Gastrocnemius medialis (tissue), 4 donors: ENCODE results near the gene CCND1. TPM values are rescaled to one million over a fixed set of nuclear protein-coding genes. Genes with fewer than 3 reads are reported as not detected.

Experiments used
- ATAC-seq, 2 donors: fragments of 150-250 bp; one replicate each; pipeline ENCODE4 v1.9.1; 2016
- DNase-seq, 2 donors: peaks; one replicate each; pipeline ENCODE4 v3.0.0-alpha.2; 2019
- H3K27ac ChIP-seq, 4 donors: fragments of 200-600 bp; sonication (generic); 1 replicate in 1 of 4; 2 replicates in 3 of 4; pipeline ENCODE4 v1.5.1; 2016 to 2018; ENCODE audit warnings: mild to moderate bottlenecking in 2 of 4, moderate library complexity in 1 of 4
- H3K27me3 ChIP-seq, 3 donors: fragments of 200-600 bp; sonication (generic) in 2 of 3; 1 replicate in 1 of 3; 2 replicates in 2 of 3; pipeline versions ENCODE4 v1.5.1 to v1.6.0; 2016 to 2019; ENCODE audit warnings: mild to moderate bottlenecking in 1 of 3, moderate library complexity in 1 of 3
- H3K36me3 ChIP-seq, 2 donors: fragments of 200-600 bp; sonication (generic) in 1 of 2; one replicate each; pipeline ENCODE4 v1.5.1; 2017 to 2018
- H3K4me1 ChIP-seq, 2 donors: fragments of 200-600 bp; sonication (generic) in 1 of 2; one replicate each; pipeline ENCODE4 v1.5.1; 2016 to 2017; ENCODE audit warnings: mild to moderate bottlenecking in 2 of 2
- H3K4me3 ChIP-seq, 4 donors: fragments of 200-600 bp; sonication (generic) in 3 of 4; 1 replicate in 1 of 4; 2 replicates in 3 of 4; pipeline ENCODE4 v1.5.1; 2016 to 2019; ENCODE audit warnings: mild to moderate bottlenecking in 2 of 4
- H3K9me3 ChIP-seq, 3 donors: fragments of 200-600 bp; sonication (generic) in 2 of 3; 1 replicate in 1 of 3; 2 replicates in 2 of 3; pipeline ENCODE4 v1.5.1; 2016 to 2019
- CTCF ChIP-seq, 5 experiments: fragments of 450-650 bp in 3 of 5; fragments of 200-600 bp in 2 of 5; sonication (generic) in 2 of 5; IDR thresholded peaks in 4 of 5; conservative IDR thresholded peaks in 1 of 5; 1 replicate in 4 of 5; 2 replicates in 1 of 5; pipeline ENCODE4 v1.5.1; 2016 to 2019; ENCODE audit warnings: antibody characterized with exemption in 5 of 5, mild to moderate bottlenecking in 3 of 5, moderate library complexity in 3 of 5
- POLR2A ChIP-seq, 2 donors: fragments of 450-650 bp; IDR thresholded peaks; one replicate each; pipeline ENCODE4 v1.6.1; 2017; ENCODE audit warnings: antibody characterized with exemption in 2 of 2, mild to moderate bottlenecking in 2 of 2, moderate library complexity in 2 of 2
- in situ Hi-C, 4 donors: fragments of 200-750 bp; cut with MboI; loops; one replicate each; pipeline versions ENCODE4 v1.15.0 to v1.8.0; 2017; ENCODE audit warnings: low sequenced_read_pairs in 4 of 4
- intact Hi-C: fragments of 100-400 bp; cut with DNase I; formaldehyde crosslinking; loops from one replicate; pipeline ENCODE4 v1.15.1; 2023; ENCODE audit warnings: low total_unique reads
- total RNA-seq, 4 donors: library from RNA; depleted of rRNA; stranded (reverse); fragments of >200 nt; gene quantifications; one replicate each; pipeline versions ENCODE4 v1.1.0 to v1.2.3, GENCODE V29; 2016

CCND1 gene
- total RNA-seq, 4 donors from 2014 or later: 1.3 to 4.6 (median 3.2) TPM

DNA sequence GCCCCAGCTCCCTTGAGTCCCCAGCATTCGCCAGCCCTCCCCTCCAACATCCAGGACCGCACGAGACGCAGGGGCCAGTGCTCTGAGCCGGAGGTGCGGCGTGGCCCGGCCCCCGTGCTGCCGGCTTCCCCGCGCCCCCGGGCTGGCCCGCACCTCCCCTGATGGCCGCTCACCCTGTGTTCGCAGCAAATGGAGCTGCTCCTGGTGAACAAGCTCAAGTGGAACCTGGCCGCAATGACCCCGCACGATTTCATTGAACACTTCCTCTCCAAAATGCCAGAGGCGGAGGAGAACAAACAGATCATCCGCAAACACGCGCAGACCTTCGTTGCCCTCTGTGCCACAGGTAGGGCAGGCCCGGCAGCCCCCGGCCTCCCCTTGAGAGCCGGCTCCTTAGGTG, 2.7 kb downstream of the CCND1 start:
- in situ Hi-C loops: loop anchor here in 2 of 4 donors (25.0 kb wide), 2 partner anchors 356 to 531 kb away; partner anchors contain the start of gene MYEOV (in 1 of the 2)

DNA sequence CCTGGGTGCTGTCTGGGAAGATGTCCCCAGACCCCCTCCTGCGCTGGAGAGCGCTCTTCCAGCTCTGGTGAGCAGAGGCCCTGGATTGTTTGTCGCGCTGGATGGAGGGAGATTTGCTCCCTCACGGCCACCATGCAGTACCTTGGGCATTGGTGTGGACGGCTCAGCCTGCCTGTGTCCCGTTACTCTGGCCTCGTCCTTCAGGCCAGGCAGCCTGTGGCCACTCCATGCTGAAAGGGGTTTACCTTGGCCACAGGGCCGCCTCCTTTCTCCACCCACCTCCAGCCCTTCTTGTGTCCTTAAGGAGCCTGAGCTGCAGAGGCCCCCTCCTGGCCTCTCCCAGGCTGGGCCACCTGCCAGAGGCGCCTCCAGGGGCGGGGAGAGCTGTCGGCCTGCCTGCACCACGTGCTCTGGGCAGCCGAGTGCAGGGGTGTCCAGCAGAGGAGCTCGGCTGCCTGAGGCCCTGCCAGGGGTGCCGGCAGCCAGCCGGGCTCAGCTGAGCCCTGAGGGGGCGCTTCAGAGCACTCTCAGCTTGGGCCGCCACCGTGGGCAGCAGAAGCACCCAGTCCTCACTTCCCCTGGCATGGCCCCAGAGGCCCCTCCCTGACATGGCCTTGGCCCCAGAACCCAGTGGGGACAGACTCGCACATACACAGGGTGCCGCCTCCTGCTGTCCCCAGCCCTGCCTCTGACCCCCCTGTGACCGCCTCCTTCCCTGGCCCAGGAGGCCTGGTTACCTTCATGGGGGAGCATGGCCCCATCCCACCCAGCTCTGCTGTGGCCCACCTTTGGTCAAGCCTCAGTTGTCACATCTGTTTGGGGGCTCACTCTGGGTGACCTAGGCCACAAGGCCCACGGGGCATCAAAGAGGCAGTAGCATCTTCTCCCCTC, 3.4 kb downstream of the CCND1 start:
- Histone ChIP-seq H3K9me3 (no peaks in the 10 kb centered on the region), H3K27ac (no peak overlapping the region), H3K36me3 (no peaks in the 10 kb centered on the region), H3K4me1 (peaks cover 9 to 28% of the 10 kb centered on the region in 2 donors), H3K4me3 (no peak overlapping the region), H3K27me3 (peaks cover 21 to 40% (median 39%) of the 10 kb centered on the region in 3 donors)
- no peak for TF ChIP-seq POLR2A (IDR thresholded peaks at IDR 0.05)
- TF ChIP-seq CTCF (IDR thresholded peaks at IDR 0.05 in 4 of 5, conservative IDR thresholded peaks at IDR 0.05 in 1 of 5): no peak
- DNase-seq (no peak), ATAC-seq (no peak)
- in situ Hi-C loops: loop anchor here in 2 of 4 donors (25.0 kb wide), 2 partner anchors 357 to 532 kb away; partner anchors contain the start of gene MYEOV (in 1 of the 2)
- intact Hi-C loops: loop anchor here (5.0 kb wide), 1 partner anchor 352 kb away; the partner anchor contains the start of gene MYEOV

More for the DNA sequence above, 2.7 kb downstream of the CCND1 start:
- Histone ChIP-seq H3K27ac (no peak overlapping the region), H3K4me3 (peak overlapping the region in 1 of 4 donors; percentile 56), H3K36me3 (no peaks in the 10 kb centered on the region), H3K27me3 (peaks cover 24 to 47% (median 46%) of the 10 kb centered on the region in 3 donors), H3K4me1 (peaks cover 14 to 34% of the 10 kb centered on the region in 2 donors), H3K9me3 (no peaks in the 10 kb centered on the region)
- peak in 1 of 2 donors; percentile 3 for ATAC-seq
- no peak for DNase-seq
- no peak for TF ChIP-seq POLR2A (IDR thresholded peaks at IDR 0.05)
- peak in 2 of 5 experiments; percentile 26 to 33 for TF ChIP-seq CTCF (IDR thresholded peaks at IDR 0.05 in 4 of 5, conservative IDR thresholded peaks at IDR 0.05 in 1 of 5)
- intact Hi-C loops: loop anchor here (1.0 to 5.0 kb wide), 3 partner anchors 201 to 542 kb away; partner anchors contain the start of gene MYEOV

GRCh38 chr11:69644962-69645675, 4.2 kb downstream of the CCND1 start:
- peaks cover 6 to 23% of the 10 kb centered on the region in 2 donors for H3K4me1 ChIP-seq
- TF ChIP-seq POLR2A (IDR thresholded peaks at IDR 0.05): no peak

GRCh38 chr11:69645801-69646492, 5.0 kb downstream of the CCND1 start:
- no peaks in the 10 kb centered on the region for H3K36me3 ChIP-seq
- in situ Hi-C loops (loop anchor here in 2 of 4 donors (25.0 kb wide), 2 partner anchors 359 to 534 kb away; partner anchors contain the start of gene MYEOV (in 1 of the 2)), intact Hi-C loops (no loop called here)
- H3K4me1 ChIP-seq: peaks cover 0 to 15% of the 10 kb centered on the region in 2 donors
- peaks cover 10 to 24% (median 23%) of the 10 kb centered on the region in 3 donors for H3K27me3 ChIP-seq
- H3K9me3 ChIP-seq: no peaks in the 10 kb centered on the region
- no peak overlapping the region for H3K27ac ChIP-seq
- ATAC-seq (no peak), DNase-seq (no peak)
- no peak overlapping the region for H3K4me3 ChIP-seq
- TF ChIP-seq CTCF (IDR thresholded peaks at IDR 0.05 in 4 of 5, conservative IDR thresholded peaks at IDR 0.05 in 1 of 5) (no peak), POLR2A (IDR thresholded peaks at IDR 0.05) (no peak)

More at GRCh38 chr11:69644962-69645675, 4.2 kb downstream of the CCND1 start:
- Histone ChIP-seq H3K36me3 (no peaks in the 10 kb centered on the region), H3K27me3 (peaks cover 16 to 32% (median 31%) of the 10 kb centered on the region in 3 donors), H3K4me3 (no peak overlapping the region), H3K27ac (no peak overlapping the region), H3K9me3 (no peaks in the 10 kb centered on the region)
- intact Hi-C loops (loop anchor here (5.0 kb wide), 1 partner anchor 353 kb away; the partner anchor contains the start of gene MYEOV), in situ Hi-C loops (loop anchor here in 2 of 4 donors (25.0 kb wide), 2 partner anchors 358 to 533 kb away; partner anchors contain the start of gene MYEOV (in 1 of the 2))
- ATAC-seq (no peak), DNase-seq (no peak)
